Kidney (tissue), 14 donors: ENCODE data around the gene PAPOLB. TPM values are rescaled to one million over a fixed set of nuclear protein-coding genes. Genes with fewer than 3 reads are reported as not detected.

Source experiments
- DNase-seq, 5 donors: peaks; one replicate each; pipeline ENCODE4 v3.0.0-alpha.2; 2013 to 2020
- FAIRE-seq: peaks from 2 replicates; lab custom pipeline; 2012; peaks lifted over from hg19 to GRCh38; lab: Jason Lieb, UNC
- H3K27ac ChIP-seq, 2 donors: one replicate each; pipeline ENCODE4 v1.7.0; 2013; ENCODE audit warnings: low read depth in 2 of 2, low read length in 2 of 2, inconsistent platforms in 1 of 2
- H3K27me3 ChIP-seq: one replicate; pipeline ENCODE4 v1.7.1; 2013; ENCODE audit warnings: low read length, inconsistent platforms; ENCODE audit not compliant: control insufficient read depth, insufficient read depth
- H3K36me3 ChIP-seq, 3 donors: one replicate each; pipeline versions ENCODE4 v1.7.0 to v1.7.1; 2013; ENCODE audit warnings: low read length in 3 of 3, control low read depth in 1 of 3, inconsistent platforms in 1 of 3; ENCODE audit not compliant: insufficient read depth in 3 of 3, control insufficient read depth in 2 of 3
- H3K4me1 ChIP-seq, 3 donors: one replicate each; pipeline versions ENCODE4 v1.7.0 to v1.7.1; 2013; ENCODE audit warnings: low read length in 3 of 3, inconsistent platforms in 1 of 3, low read depth in 1 of 3; ENCODE audit not compliant: control insufficient read depth in 2 of 3, insufficient read depth in 2 of 3
- H3K4me3 ChIP-seq, 3 donors: one replicate each; pipeline versions ENCODE4 v1.7.0 to v1.8.1; 2013; ENCODE audit warnings: low read length in 3 of 3, control low read depth in 1 of 3, inconsistent platforms in 1 of 3
- H3K9ac ChIP-seq, 3 donors: one replicate each; pipeline versions ENCODE4 v1.7.0 to v1.7.1; 2013; ENCODE audit warnings: low read length in 3 of 3, control low read depth in 1 of 3, inconsistent platforms in 1 of 3
- H3K9me3 ChIP-seq, 3 donors: one replicate each; pipeline versions ENCODE4 v1.7.0 to v1.7.1; 2013; ENCODE audit warnings: low read length in 3 of 3, control low read depth in 1 of 3, inconsistent platforms in 1 of 3; ENCODE audit not compliant: control insufficient read depth in 2 of 3, insufficient read depth in 1 of 3
- intact Hi-C: fragments of 100-400 bp; cut with DNase I; formaldehyde crosslinking; loops from one replicate; pipeline ENCODE4 v1.11.1; 2022
- polyA plus RNA-seq: library from polyadenylated mRNA; stranded (reverse); fragments of 350-450 nt; fragmentation: Illumina TruSeq; extraction: RNeasy Lipid Tissue Mini Kit (QIAGEN cat#74804); gene quantifications from one replicate; pipeline ENCODE4 v1.2.3, GENCODE V29; 2014; ENCODE audit warnings: low read depth, low replicate concordance; ENCODE audit not compliant: insufficient read depth
- total RNA-seq: library from RNA; stranded (reverse); fragmentation: NEBNext Ultra II Directional; extraction: Animal tissue kit (Norgen Biotek cat#: 25700); gene quantifications from one replicate; pipeline ENCODE4 v1.2.1, GENCODE V29; 2021
- TF ChIP-seq, protein P1 (sequence below): IDR thresholded peaks from 3 replicates; pipeline ENCODE4 v1.5.1; 2012; ENCODE audit warnings: mild to moderate bottlenecking, moderate library complexity, borderline replicate concordance; ENCODE audit not compliant: insufficient read depth; ENCODE audit errors: extremely low read depth
- donor health status: control.
- donor health status: control.
- donor health status: control.
- donor health status: control.
- donor health status: control.
- donor health status: DM: yes; HTN: yes; CAD: no.
- donor health status: Normal renal cell carcinoma (clear cell type).

The PAPOLB gene
- total and polyA plus RNA-seq, 2 donors from 2014 or later = 0.06 TPM; not detected in 1

DNA sequence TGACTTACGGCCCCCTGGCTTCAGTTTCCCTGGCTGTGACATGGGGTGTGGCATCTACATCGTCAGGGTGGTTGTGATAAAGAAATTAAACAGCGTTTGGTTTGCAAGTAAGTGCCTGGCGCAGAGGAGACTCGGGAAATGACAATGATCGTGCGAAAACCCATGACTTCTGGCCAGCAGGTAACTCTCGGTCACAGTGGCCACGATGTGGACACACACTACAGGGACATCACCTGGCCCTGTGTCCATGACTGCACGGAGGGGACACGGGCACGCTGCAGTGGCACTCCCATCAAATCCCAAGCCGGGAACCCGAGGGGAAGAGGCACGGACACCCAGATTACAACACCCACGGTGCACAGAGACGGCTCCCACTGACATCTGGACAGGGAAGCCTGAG is 28.7 kb downstream of the PAPOLB start:
- no peaks in the 10 kb centered on the region for H3K27me3 ChIP-seq
- DNase-seq (no peak), FAIRE-seq (no peak)
- no peaks in the 10 kb centered on the region for H3K36me3 ChIP-seq
- intact Hi-C loops = no loop called here
- H3K27ac ChIP-seq = no peak overlapping the region
- no peaks in the 10 kb centered on the region for H3K9me3 ChIP-seq
- H3K4me1 ChIP-seq = no peaks in the 10 kb centered on the region
- H3K4me3 ChIP-seq = no peak overlapping the region
- no peak overlapping the region for H3K9ac ChIP-seq
- TF ChIP-seq, protein P1, sequence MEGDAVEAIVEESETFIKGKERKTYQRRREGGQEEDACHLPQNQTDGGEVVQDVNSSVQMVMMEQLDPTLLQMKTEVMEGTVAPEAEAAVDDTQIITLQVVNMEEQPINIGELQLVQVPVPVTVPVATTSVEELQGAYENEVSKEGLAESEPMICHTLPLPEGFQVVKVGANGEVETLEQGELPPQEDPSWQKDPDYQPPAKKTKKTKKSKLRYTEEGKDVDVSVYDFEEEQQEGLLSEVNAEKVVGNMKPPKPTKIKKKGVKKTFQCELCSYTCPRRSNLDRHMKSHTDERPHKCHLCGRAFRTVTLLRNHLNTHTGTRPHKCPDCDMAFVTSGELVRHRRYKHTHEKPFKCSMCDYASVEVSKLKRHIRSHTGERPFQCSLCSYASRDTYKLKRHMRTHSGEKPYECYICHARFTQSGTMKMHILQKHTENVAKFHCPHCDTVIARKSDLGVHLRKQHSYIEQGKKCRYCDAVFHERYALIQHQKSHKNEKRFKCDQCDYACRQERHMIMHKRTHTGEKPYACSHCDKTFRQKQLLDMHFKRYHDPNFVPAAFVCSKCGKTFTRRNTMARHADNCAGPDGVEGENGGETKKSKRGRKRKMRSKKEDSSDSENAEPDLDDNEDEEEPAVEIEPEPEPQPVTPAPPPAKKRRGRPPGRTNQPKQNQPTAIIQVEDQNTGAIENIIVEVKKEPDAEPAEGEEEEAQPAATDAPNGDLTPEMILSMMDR = no peak

DNA sequence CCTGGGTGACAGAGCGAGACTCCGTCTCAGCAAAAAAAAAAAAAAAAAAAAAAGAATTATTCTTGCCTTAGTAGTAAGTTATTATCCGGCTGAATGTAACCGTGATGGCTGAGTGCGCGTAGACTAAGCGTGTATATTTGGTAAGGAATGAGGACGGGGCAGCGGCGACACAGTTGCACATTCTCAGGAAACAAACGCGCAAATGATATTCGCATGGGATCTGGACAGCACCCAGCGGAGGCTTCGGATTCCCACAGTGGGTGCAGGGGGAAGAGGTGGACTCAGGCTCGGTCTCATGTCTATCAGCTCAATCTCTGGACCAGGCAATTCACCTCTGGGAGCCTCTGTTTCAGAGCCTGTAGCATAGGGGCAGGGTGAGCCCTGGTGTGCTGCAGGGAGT is 29.1 kb downstream of the PAPOLB start:
- DNase-seq (no peak), FAIRE-seq (no peak)
- TF ChIP-seq, protein P1 = no peak
- H3K9me3 ChIP-seq = no peaks in the 10 kb centered on the region
- H3K36me3 ChIP-seq = no peaks in the 10 kb centered on the region
- no peaks in the 10 kb centered on the region for H3K27me3 ChIP-seq
- intact Hi-C loops = no loop called here
- H3K4me1 ChIP-seq = no peaks in the 10 kb centered on the region
- no peak overlapping the region for H3K9ac ChIP-seq
- no peak overlapping the region for H3K4me3 ChIP-seq
- no peak overlapping the region for H3K27ac ChIP-seq

DNA sequence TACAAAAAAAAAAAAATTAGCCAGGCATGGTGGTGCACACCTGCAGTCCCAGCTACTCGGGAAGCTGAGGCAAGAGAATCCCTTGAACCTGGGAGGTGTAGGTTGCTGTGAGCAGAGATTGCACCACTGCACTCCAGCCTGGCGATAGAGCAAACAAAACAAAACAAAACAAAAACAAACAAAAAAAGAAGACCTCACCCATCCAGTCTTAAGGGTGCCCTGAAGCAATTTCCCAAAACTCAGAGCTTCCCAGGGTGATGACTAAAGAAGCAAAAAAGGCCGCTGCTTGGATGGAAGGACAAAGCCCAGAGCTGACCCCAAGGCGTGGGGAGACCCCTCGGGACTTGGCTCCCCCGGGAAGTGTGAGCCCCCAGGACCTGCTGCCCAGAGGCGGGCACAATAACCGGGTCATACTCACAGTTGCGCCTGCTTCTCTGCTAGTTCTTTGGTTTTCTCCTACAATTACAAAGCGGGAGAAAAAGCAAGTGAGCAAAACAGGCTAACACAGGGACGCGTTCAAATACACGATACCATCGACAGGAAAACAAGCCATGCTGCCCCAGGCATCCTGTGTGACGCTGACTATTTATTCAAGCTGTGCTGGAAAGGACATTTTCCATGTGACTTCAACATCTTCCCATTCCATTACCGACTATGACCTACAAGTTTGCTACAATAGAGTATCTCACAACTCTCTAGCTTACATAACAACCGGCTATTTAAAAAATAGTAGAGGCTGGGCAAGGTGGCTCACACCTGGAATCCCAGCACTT is 29.9 kb downstream of the PAPOLB start:
- no peaks in the 10 kb centered on the region for H3K4me1 ChIP-seq
- H3K36me3 ChIP-seq = no peaks in the 10 kb centered on the region
- H3K27ac ChIP-seq = no peak overlapping the region
- DNase-seq (no peak), FAIRE-seq (no peak)
- intact Hi-C loops = no loop called here
- TF ChIP-seq, protein P1 = no peak
- H3K9ac ChIP-seq = no peak overlapping the region
- H3K9me3 ChIP-seq = no peaks in the 10 kb centered on the region
- H3K27me3 ChIP-seq = no peaks in the 10 kb centered on the region
- H3K4me3 ChIP-seq = no peak overlapping the region
